Measurements from ENCODE around the gene AMPH. TPM values are rescaled to one million over a fixed set of nuclear protein-coding genes. Genes with fewer than 3 reads are reported as not detected.

The AMPH gene
- total RNA-seq, 3 donors from 2014 or later (not counting 1 experiment from before 2014, with no cell fraction given): 0.18 TPM; not detected in 2

DNA sequence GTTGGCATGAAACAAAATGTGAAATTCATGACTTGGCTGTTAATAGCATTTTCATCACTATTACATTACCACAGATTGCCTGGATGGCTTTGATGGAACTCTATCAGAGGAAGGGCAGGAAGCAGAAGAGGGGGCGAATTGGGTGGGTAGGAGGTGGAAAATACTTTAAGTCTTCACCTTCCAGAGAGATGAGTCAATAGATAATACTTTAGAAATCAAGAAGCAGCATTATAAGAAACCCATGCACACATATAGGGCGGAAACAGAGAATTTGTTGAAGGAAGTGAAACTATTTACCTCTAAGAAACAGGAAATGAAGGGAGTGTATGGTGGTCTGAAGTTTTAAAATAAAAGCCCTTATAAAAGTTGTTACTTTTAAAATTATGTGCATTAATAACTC lies 205.7 kb downstream of the AMPH start:
- H3K36me3 Mint-ChIP-seq: no peaks in the 10 kb centered on the region
- TF ChIP-seq, protein P1, sequence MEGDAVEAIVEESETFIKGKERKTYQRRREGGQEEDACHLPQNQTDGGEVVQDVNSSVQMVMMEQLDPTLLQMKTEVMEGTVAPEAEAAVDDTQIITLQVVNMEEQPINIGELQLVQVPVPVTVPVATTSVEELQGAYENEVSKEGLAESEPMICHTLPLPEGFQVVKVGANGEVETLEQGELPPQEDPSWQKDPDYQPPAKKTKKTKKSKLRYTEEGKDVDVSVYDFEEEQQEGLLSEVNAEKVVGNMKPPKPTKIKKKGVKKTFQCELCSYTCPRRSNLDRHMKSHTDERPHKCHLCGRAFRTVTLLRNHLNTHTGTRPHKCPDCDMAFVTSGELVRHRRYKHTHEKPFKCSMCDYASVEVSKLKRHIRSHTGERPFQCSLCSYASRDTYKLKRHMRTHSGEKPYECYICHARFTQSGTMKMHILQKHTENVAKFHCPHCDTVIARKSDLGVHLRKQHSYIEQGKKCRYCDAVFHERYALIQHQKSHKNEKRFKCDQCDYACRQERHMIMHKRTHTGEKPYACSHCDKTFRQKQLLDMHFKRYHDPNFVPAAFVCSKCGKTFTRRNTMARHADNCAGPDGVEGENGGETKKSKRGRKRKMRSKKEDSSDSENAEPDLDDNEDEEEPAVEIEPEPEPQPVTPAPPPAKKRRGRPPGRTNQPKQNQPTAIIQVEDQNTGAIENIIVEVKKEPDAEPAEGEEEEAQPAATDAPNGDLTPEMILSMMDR (IDR thresholded peaks at IDR 0.05): no peak
- H3K27me3 ChIP-seq (ENCODE audit: control insufficient read depth, insufficient read depth, low read length): no peaks in the 10 kb centered on the region
- H3K4me1 ChIP-seq (ENCODE audit: control insufficient read depth, insufficient read depth, low read length): peaks cover 8% of the 10 kb centered on the region
- peak overlapping the region; percentile 22 for H3K27ac ChIP-seq (ENCODE audit: low read length)
- H3K27ac Mint-ChIP-seq: peak overlapping the region; percentile 2 to 21
- H3K27me3 Mint-ChIP-seq (ENCODE audit: low read depth in 2 of 2): peaks cover 2 to 4% of the 10 kb centered on the region in 2 donors
- intact Hi-C loops (cut with micrococcal nuclease): no loop called here
- H3K4me3 ChIP-seq (ENCODE audit: low read length): no peak overlapping the region
- no peaks in the 10 kb centered on the region for H3K9me3 ChIP-seq (ENCODE audit: control insufficient read depth, insufficient read depth, low read length)
- ATAC-seq: peak in 1 of 3 donors; percentile 45
- H3K4me3 Mint-ChIP-seq: peak overlapping the region; percentile 45
- no peaks in the 10 kb centered on the region for H3K9me3 Mint-ChIP-seq
- WGBS (ENCODE audit: insufficient coverage): 60% methylated on average over 1 of the region's 2 CpGs
- no peaks in the 10 kb centered on the region for H3K36me3 ChIP-seq (ENCODE audit: control insufficient read depth, insufficient read depth, low read length)
- H3K4me1 Mint-ChIP-seq: peaks cover 22 to 24% of the 10 kb centered on the region in 2 donors
- peak in 1 of 2 donors; percentile 12 for DNase-seq

DNA sequence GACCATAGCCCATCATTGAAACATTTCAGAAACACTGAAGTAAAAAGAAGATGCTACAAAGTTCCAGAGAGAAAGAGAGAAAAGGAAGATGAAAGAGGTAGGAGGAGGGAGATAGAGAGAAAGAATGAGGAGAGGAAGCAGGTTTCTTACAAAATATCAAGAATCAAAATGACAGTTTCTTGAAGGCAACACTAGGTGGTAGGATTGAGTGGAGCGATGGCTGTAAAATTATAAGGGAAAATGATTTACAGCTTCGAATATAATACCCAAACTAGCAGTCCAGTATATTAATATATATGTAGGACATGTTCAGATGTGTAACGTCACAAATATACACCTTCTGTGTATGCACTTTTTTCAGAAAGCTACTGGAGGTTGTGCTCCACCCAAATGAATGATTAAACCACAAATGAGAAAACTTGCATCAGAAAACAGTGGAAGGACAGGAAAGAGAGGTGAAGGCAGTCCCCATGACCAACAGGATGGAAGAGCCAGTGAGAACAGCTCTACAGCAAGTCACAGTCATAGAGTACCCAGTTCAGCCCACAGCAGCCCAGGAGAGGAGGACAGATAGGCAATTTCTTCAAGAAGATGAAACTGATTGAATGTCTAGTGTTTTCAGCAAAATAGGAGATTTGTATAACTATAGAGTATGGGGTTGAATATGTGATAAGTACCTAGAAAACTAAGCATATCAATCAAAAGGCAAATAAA lies 206.3 kb downstream of the AMPH start:
- no peak overlapping the region for H3K4me3 Mint-ChIP-seq
- Histone ChIP-seq H3K4me1 (ENCODE audit: control insufficient read depth, insufficient read depth, low read length) (peaks cover 8% of the 10 kb centered on the region), H3K9me3 (ENCODE audit: control insufficient read depth, insufficient read depth, low read length) (no peaks in the 10 kb centered on the region), H3K4me3 (ENCODE audit: low read length) (no peak overlapping the region), H3K36me3 (ENCODE audit: control insufficient read depth, insufficient read depth, low read length) (no peaks in the 10 kb centered on the region), H3K27ac (ENCODE audit: low read length) (no peak overlapping the region), H3K27me3 (ENCODE audit: control insufficient read depth, insufficient read depth, low read length) (no peaks in the 10 kb centered on the region)
- TF ChIP-seq, protein P1 (IDR thresholded peaks at IDR 0.05): no peak
- H3K27ac Mint-ChIP-seq: peak overlapping the region; percentile 2 to 21
- H3K4me1 Mint-ChIP-seq: peaks cover 22 to 24% of the 10 kb centered on the region in 2 donors
- ATAC-seq (no peak), DNase-seq (peak in 1 of 2 donors; percentile 12)
- intact Hi-C loops (cut with micrococcal nuclease): no loop called here
- no peaks in the 10 kb centered on the region for H3K36me3 Mint-ChIP-seq
- no CpG with 5 or more reads among the region's 3 CpGs for WGBS (ENCODE audit: insufficient coverage)
- H3K9me3 Mint-ChIP-seq: no peaks in the 10 kb centered on the region
- peaks cover 4 to 7% of the 10 kb centered on the region in 2 donors for H3K27me3 Mint-ChIP-seq (ENCODE audit: low read depth in 2 of 2)

DNA sequence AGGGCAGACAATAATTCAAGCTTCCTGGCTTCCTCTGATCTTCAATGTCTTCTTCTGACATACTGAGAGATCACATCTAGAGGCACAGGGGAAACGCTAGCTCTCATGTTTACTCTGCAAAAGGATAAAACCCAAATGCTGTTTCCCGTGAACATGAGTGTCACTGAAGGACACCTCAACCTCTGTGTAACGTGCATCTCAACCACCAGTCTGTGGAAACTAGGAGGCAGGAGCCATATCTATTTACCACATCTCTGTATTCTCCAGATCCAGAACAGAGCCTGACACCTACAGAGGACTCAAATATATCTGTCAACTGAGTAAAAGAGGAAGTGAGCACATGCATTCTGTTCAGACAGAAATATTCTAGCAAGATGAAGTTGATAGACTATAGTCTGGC lies 217.4 kb downstream of the AMPH start:
- H3K4me3 ChIP-seq (ENCODE audit: low read length): no peak overlapping the region
- WGBS (ENCODE audit: insufficient coverage): 10% methylated on average over 3 of the region's 3 CpGs
- Mint-ChIP-seq H3K4me3 (no peak overlapping the region), H3K4me1 (peaks cover 0 to 10% of the 10 kb centered on the region in 2 donors), H3K36me3 (no peaks in the 10 kb centered on the region), H3K27ac (no peak overlapping the region), H3K9me3 (no peaks in the 10 kb centered on the region), H3K27me3 (ENCODE audit: low read depth in 2 of 2) (peaks cover 3 to 18% of the 10 kb centered on the region in 2 donors)
- DNase-seq (peak in 1 of 2 donors; percentile 19), ATAC-seq (no peak)
- TF ChIP-seq, protein P1 (IDR thresholded peaks at IDR 0.05): no peak
- no peak overlapping the region for H3K27ac ChIP-seq (ENCODE audit: low read length)
- no peaks in the 10 kb centered on the region for H3K27me3 ChIP-seq (ENCODE audit: control insufficient read depth, insufficient read depth, low read length)
- no peaks in the 10 kb centered on the region for H3K9me3 ChIP-seq (ENCODE audit: control insufficient read depth, insufficient read depth, low read length)
- intact Hi-C loops (cut with micrococcal nuclease): no loop called here
- H3K4me1 ChIP-seq (ENCODE audit: control insufficient read depth, insufficient read depth, low read length): no peaks in the 10 kb centered on the region
- no peaks in the 10 kb centered on the region for H3K36me3 ChIP-seq (ENCODE audit: control insufficient read depth, insufficient read depth, low read length)

All from natural killer cell (primary cell).